ENCODE data around the gene CRTAC1. TPM values are rescaled to one million over a fixed set of nuclear protein-coding genes. Genes with fewer than 3 reads are reported as not detected.
A peak's percentile ranks its signal among the peaks of the same experiment; 100 is the strongest.

CRTAC1 gene
- total RNA-seq, 1 donor from 2014 or later: 0.30 TPM

- H3K4me1 ChIP-seq: no peaks in the 10 kb centered on the region
- no peak overlapping the region for H3K27ac ChIP-seq
- no peaks in the 10 kb centered on the region for H3F3A ChIP-seq (ENCODE audit: low read depth)
- DNase-seq (ENCODE audit: low spot score): peak; percentile 51
- no peak overlapping the region for H3K4me3 ChIP-seq
- no peak overlapping the region for H3K27ac Mint-ChIP-seq
- H3K4me1 Mint-ChIP-seq: no peaks in the 10 kb centered on the region
- H3K36me3 Mint-ChIP-seq: no peaks in the 10 kb centered on the region
- H3K9me3 ChIP-seq (ENCODE audit: low read depth): no peaks in the 10 kb centered on the region
- H3K27me3 ChIP-seq: peaks cover 6% of the 10 kb centered on the region
- H4K20me1 ChIP-seq (ENCODE audit: low read depth): no peaks in the 10 kb centered on the region
- H3K9ac ChIP-seq: no peak overlapping the region
- no peaks in the 10 kb centered on the region for H3K27me3 Mint-ChIP-seq (ENCODE audit: insufficient read depth, low read depth)
- TF ChIP-seq CTCF (IDR thresholded peaks at IDR 0.05) (no peak), EZH2phosphoT487 (IDR thresholded peaks at IDR 0.05) (no peak), EZH2 (IDR thresholded peaks at IDR 0.05) (no peak)
- H3K4me2 ChIP-seq: no peak overlapping the region
- H3K9me3 Mint-ChIP-seq: peaks cover 3% of the 10 kb centered on the region
- no peaks in the 10 kb centered on the region for H3K36me3 ChIP-seq
- H2AFZ ChIP-seq (replicated peaks): no peak overlapping the region
- no peak overlapping the region for H3K4me3 Mint-ChIP-seq
- H3K79me2 ChIP-seq (ENCODE audit: low read depth): no peaks in the 10 kb centered on the region
These were observed 31.1 kb downstream of the CRTAC1 start for GRCh38 chr10:97999066-97999922.

- H3K36me3 ChIP-seq: no peaks in the 10 kb centered on the region
- no peak overlapping the region for H3K9ac ChIP-seq
- peaks cover 36% of the 10 kb centered on the region for H3K27me3 ChIP-seq
- Mint-ChIP-seq H3K4me1 (no peaks in the 10 kb centered on the region), H3K36me3 (no peaks in the 10 kb centered on the region), H3K27me3 (ENCODE audit: insufficient read depth, low read depth) (peaks cover 10% of the 10 kb centered on the region), H3K9me3 (no peaks in the 10 kb centered on the region), H3K27ac (no peak overlapping the region), H3K4me3 (no peak overlapping the region)
- no peak overlapping the region for H2AFZ ChIP-seq (replicated peaks)
- no peaks in the 10 kb centered on the region for H3F3A ChIP-seq (ENCODE audit: low read depth)
- H3K27ac ChIP-seq: no peak overlapping the region
- no peak overlapping the region for H3K4me2 ChIP-seq
- no peak overlapping the region for H3K4me3 ChIP-seq
- TF ChIP-seq EZH2phosphoT487 (IDR thresholded peaks at IDR 0.05) (peak; percentile 33), EZH2 (IDR thresholded peaks at IDR 0.05) (no peak), CTCF (IDR thresholded peaks at IDR 0.05) (no peak)
- peak; percentile 84 for DNase-seq (ENCODE audit: low spot score)
- no peaks in the 10 kb centered on the region for H3K4me1 ChIP-seq
- no peaks in the 10 kb centered on the region for H3K9me3 ChIP-seq (ENCODE audit: low read depth)
- H3K79me2 ChIP-seq (ENCODE audit: low read depth): no peaks in the 10 kb centered on the region
- H4K20me1 ChIP-seq (ENCODE audit: low read depth): peaks cover 10% of the 10 kb centered on the region
These were observed 38.5 kb downstream of the CRTAC1 start for GRCh38 chr10:97991871-97992270.

GRCh38 chr10:97981816-97982215, 48.6 kb downstream of the CRTAC1 start:
- Histone ChIP-seq H3K9me3 (ENCODE audit: low read depth) (no peaks in the 10 kb centered on the region), H3K27me3 (peaks cover 72% of the 10 kb centered on the region), H2AFZ (replicated peaks) (no peak overlapping the region), H3K36me3 (no peaks in the 10 kb centered on the region), H3K4me2 (no peak overlapping the region), H3F3A (ENCODE audit: low read depth) (no peaks in the 10 kb centered on the region), H3K4me1 (no peaks in the 10 kb centered on the region), H3K4me3 (no peak overlapping the region), H4K20me1 (ENCODE audit: low read depth) (no peaks in the 10 kb centered on the region), H3K27ac (no peak overlapping the region), H3K9ac (no peak overlapping the region), H3K79me2 (ENCODE audit: low read depth) (no peaks in the 10 kb centered on the region)
- H3K27me3 Mint-ChIP-seq (ENCODE audit: insufficient read depth, low read depth): peaks cover 13% of the 10 kb centered on the region
- H3K27ac Mint-ChIP-seq: no peak overlapping the region
- TF ChIP-seq EZH2phosphoT487 (IDR thresholded peaks at IDR 0.05) (no peak), EZH2 (IDR thresholded peaks at IDR 0.05) (no peak), CTCF (IDR thresholded peaks at IDR 0.05) (no peak)
- H3K4me1 Mint-ChIP-seq: no peaks in the 10 kb centered on the region
- no peak for DNase-seq (ENCODE audit: low spot score)
- H3K4me3 Mint-ChIP-seq: no peak overlapping the region
- no peaks in the 10 kb centered on the region for H3K36me3 Mint-ChIP-seq
- H3K9me3 Mint-ChIP-seq: no peaks in the 10 kb centered on the region
